Peyer's patch (tissue), 4 donors: ENCODE results near the gene STX18. TPM values are rescaled to one million over a fixed set of nuclear protein-coding genes. Genes with fewer than 3 reads are reported as not detected.

Experiments
- DNase-seq, 3 donors: peaks; one replicate each; pipeline ENCODE4 v3.0.0-alpha.2; 2017 to 2019
- H3K27ac ChIP-seq, 4 donors: fragments of 200-600 bp; sonication (generic); one replicate each; pipeline ENCODE4 v1.5.1; 2016 to 2019
- H3K27me3 ChIP-seq, 2 donors: fragments of 200-600 bp; sonication (generic); one replicate each; pipeline ENCODE4 v1.5.1; 2019
- H3K36me3 ChIP-seq, 3 donors: fragments of 200-600 bp; sonication (generic); one replicate each; pipeline ENCODE4 v1.5.1; 2016 to 2019
- H3K4me1 ChIP-seq, 4 donors: fragments of 200-600 bp; sonication (generic); one replicate each; pipeline ENCODE4 v1.5.1; 2016 to 2019
- H3K4me3 ChIP-seq, 4 donors: fragments of 200-600 bp; sonication (generic); 1 replicate in 3 of 4; 2 replicates in 1 of 4; pipeline ENCODE4 v1.5.1; 2016 to 2019; ENCODE audit warnings: mild to moderate bottlenecking in 1 of 4
- H3K9me3 ChIP-seq, 4 donors: fragments of 200-600 bp; sonication (generic); one replicate each; pipeline ENCODE4 v1.5.1; 2016 to 2019; ENCODE audit warnings: mild to moderate bottlenecking in 1 of 4
- CTCF ChIP-seq, 6 experiments: fragments of 450-650 bp in 4 of 6; fragments of 200-600 bp in 2 of 6; sonication (generic) in 1 of 6; IDR thresholded peaks; one replicate each; pipeline ENCODE4 v1.5.1; 2017 to 2019; ENCODE audit warnings: antibody characterized with exemption in 6 of 6, mild to moderate bottlenecking in 3 of 6, moderate library complexity in 1 of 6
- POLR2A ChIP-seq, 2 donors: fragments of 450-650 bp; IDR thresholded peaks; one replicate each; pipeline ENCODE4 v1.5.1; 2017; ENCODE audit warnings: antibody characterized with exemption in 2 of 2, mild to moderate bottlenecking in 2 of 2, moderate library complexity in 2 of 2
- total RNA-seq, 4 donors: library from RNA; depleted of rRNA; stranded (reverse); fragments of >200 nt; gene quantifications; one replicate each; pipeline ENCODE4 v1.1.0, GENCODE V29; 2016

Gene STX18
- total RNA-seq, 4 donors from 2014 or later, result 33.0 to 56.0 (median 42.3) TPM

GRCh38 chr4:4456351-4456750 is 85.5 kb downstream of the STX18 start:
- TF ChIP-seq CTCF (IDR thresholded peaks at IDR 0.05), result no peak
- no peak for TF ChIP-seq POLR2A (IDR thresholded peaks at IDR 0.05)
- Histone ChIP-seq H3K27me3 (no peaks in the 10 kb centered on the region), H3K27ac (no peak overlapping the region), H3K4me1 (no peaks in the 10 kb centered on the region), H3K4me3 (no peak overlapping the region), H3K36me3 (peaks cover 0 to 86% (median 0%) of the 10 kb centered on the region in 3 donors), H3K9me3 (no peaks in the 10 kb centered on the region)
- DNase-seq, result no peak

GRCh38 chr4:4455210-4455865 is 86.5 kb downstream of the STX18 start:
- H3K4me1 ChIP-seq, result no peaks in the 10 kb centered on the region
- DNase-seq, result no peak
- TF ChIP-seq CTCF (IDR thresholded peaks at IDR 0.05) (no peak), POLR2A (IDR thresholded peaks at IDR 0.05) (no peak)
- H3K9me3 ChIP-seq, result no peaks in the 10 kb centered on the region
- H3K27me3 ChIP-seq, result no peaks in the 10 kb centered on the region
- H3K36me3 ChIP-seq, result peaks cover 0 to 86% (median 0%) of the 10 kb centered on the region in 3 donors
- H3K4me3 ChIP-seq, result no peak overlapping the region
- H3K27ac ChIP-seq, result no peak overlapping the region

GRCh38 chr4:4446434-4446833 is 95.4 kb downstream of the STX18 start:
- no peaks in the 10 kb centered on the region for H3K27me3 ChIP-seq
- no peaks in the 10 kb centered on the region for H3K4me1 ChIP-seq
- no peak overlapping the region for H3K4me3 ChIP-seq
- H3K36me3 ChIP-seq, result peaks cover 0 to 1% (median 0%) of the 10 kb centered on the region in 3 donors
- H3K9me3 ChIP-seq, result no peaks in the 10 kb centered on the region
- TF ChIP-seq POLR2A (IDR thresholded peaks at IDR 0.05) (no peak), CTCF (IDR thresholded peaks at IDR 0.05) (no peak)
- H3K27ac ChIP-seq, result no peak overlapping the region
- no peak for DNase-seq

GRCh38 chr4:4443821-4444220 is 98.0 kb downstream of the STX18 start:
- Histone ChIP-seq H3K36me3 (no peaks in the 10 kb centered on the region), H3K4me1 (no peaks in the 10 kb centered on the region), H3K27me3 (no peaks in the 10 kb centered on the region), H3K9me3 (no peaks in the 10 kb centered on the region), H3K27ac (no peak overlapping the region), H3K4me3 (no peak overlapping the region)
- TF ChIP-seq POLR2A (IDR thresholded peaks at IDR 0.05) (no peak), CTCF (IDR thresholded peaks at IDR 0.05) (no peak)
- no peak for DNase-seq

- no peak for DNase-seq
- TF ChIP-seq POLR2A (IDR thresholded peaks at IDR 0.05) (no peak), CTCF (IDR thresholded peaks at IDR 0.05) (no peak)
- Histone ChIP-seq H3K36me3 (peaks cover 0 to 20% (median 0%) of the 10 kb centered on the region in 3 donors), H3K27me3 (no peaks in the 10 kb centered on the region), H3K4me3 (no peak overlapping the region), H3K4me1 (no peaks in the 10 kb centered on the region), H3K27ac (no peak overlapping the region), H3K9me3 (no peaks in the 10 kb centered on the region)
Observed at GRCh38 chr4:4440333-4441061, 101.4 kb downstream of the STX18 start.
